ENCODE data around the gene LRATD1.
"Not testable (repeated sequence)": the region's sequence is repeated elsewhere in the genome, so short reads cannot be mapped to it uniquely, and the experiment has no call there.

Gene LRATD1

GRCh38 chr2:14619441-14619840 lies 13.1 kb upstream of the LRATD1 start:
- TF ChIP-seq CTCF (IDR thresholded peaks at IDR 0.05; ENCODE audit: borderline replicate concordance, control extremely low read depth, extremely low read depth, insufficient read depth, missing control alignments) = no peak
- in situ Hi-C loops (cut with MboI; ENCODE audit: low sequenced_read_pairs, unreplicated experiment) = no loop called here
- no peak for DNase-seq (ENCODE audit: low spot score)

GRCh38 chr2:14621114-14621513 lies 11.4 kb upstream of the LRATD1 start:
- in situ Hi-C loops (cut with MboI; ENCODE audit: low sequenced_read_pairs, unreplicated experiment) = no loop called here
- no peak for TF ChIP-seq CTCF (IDR thresholded peaks at IDR 0.05; ENCODE audit: borderline replicate concordance, control extremely low read depth, extremely low read depth, insufficient read depth, missing control alignments)
- DNase-seq (ENCODE audit: low spot score) = no peak

- in situ Hi-C loops (cut with MboI; ENCODE audit: low sequenced_read_pairs, unreplicated experiment) = no loop called here
- TF ChIP-seq CTCF (IDR thresholded peaks at IDR 0.05; ENCODE audit: borderline replicate concordance, control extremely low read depth, extremely low read depth, insufficient read depth, missing control alignments) = no peak
- DNase-seq (ENCODE audit: low spot score) = no peak
Measured at GRCh38 chr2:14621906-14622549, 10.5 kb upstream of the LRATD1 start.

GRCh38 chr2:14622550-14622939 lies 10.0 kb upstream of the LRATD1 start:
- in situ Hi-C loops (cut with MboI; ENCODE audit: low sequenced_read_pairs, unreplicated experiment); DNase-seq (ENCODE audit: low spot score): not testable (repeated sequence)

- in situ Hi-C loops (cut with MboI; ENCODE audit: low sequenced_read_pairs, unreplicated experiment) = no loop called here
- no peak for TF ChIP-seq CTCF (IDR thresholded peaks at IDR 0.05; ENCODE audit: borderline replicate concordance, control extremely low read depth, extremely low read depth, insufficient read depth, missing control alignments)
- no peak for DNase-seq (ENCODE audit: low spot score)
Measured at GRCh38 chr2:14623237-14623636, 9.3 kb upstream of the LRATD1 start.

GRCh38 chr2:14626873-14627272 lies 5.6 kb upstream of the LRATD1 start:
- no peak for DNase-seq (ENCODE audit: low spot score)
- TF ChIP-seq CTCF (IDR thresholded peaks at IDR 0.05; ENCODE audit: borderline replicate concordance, control extremely low read depth, extremely low read depth, insufficient read depth, missing control alignments) = no peak
- in situ Hi-C loops (cut with MboI; ENCODE audit: low sequenced_read_pairs, unreplicated experiment) = no loop called here

- in situ Hi-C loops (cut with MboI; ENCODE audit: low sequenced_read_pairs, unreplicated experiment) = no loop called here
- TF ChIP-seq CTCF (IDR thresholded peaks at IDR 0.05; ENCODE audit: borderline replicate concordance, control extremely low read depth, extremely low read depth, insufficient read depth, missing control alignments) = no peak
- DNase-seq (ENCODE audit: low spot score) = no peak
Measured at GRCh38 chr2:14628901-14629300, 3.6 kb upstream of the LRATD1 start.
